HG03457 (cell line): Measurements from ENCODE around the gene GOLGA8A.
"Not testable (repeated sequence)": the region's sequence is repeated elsewhere in the genome, so short reads cannot be mapped to it uniquely, and the experiment has no call there.

ENCODE experiments used
- ATAC-seq: cut with Tn5 transposase; IDR thresholded peaks from one replicate; pipeline ENCODE4 v1.9.1; 2021; ENCODE audit warnings: moderate number of reproducible peaks; ENCODE audit not compliant: unreplicated experiment

Gene GOLGA8A, protein sequence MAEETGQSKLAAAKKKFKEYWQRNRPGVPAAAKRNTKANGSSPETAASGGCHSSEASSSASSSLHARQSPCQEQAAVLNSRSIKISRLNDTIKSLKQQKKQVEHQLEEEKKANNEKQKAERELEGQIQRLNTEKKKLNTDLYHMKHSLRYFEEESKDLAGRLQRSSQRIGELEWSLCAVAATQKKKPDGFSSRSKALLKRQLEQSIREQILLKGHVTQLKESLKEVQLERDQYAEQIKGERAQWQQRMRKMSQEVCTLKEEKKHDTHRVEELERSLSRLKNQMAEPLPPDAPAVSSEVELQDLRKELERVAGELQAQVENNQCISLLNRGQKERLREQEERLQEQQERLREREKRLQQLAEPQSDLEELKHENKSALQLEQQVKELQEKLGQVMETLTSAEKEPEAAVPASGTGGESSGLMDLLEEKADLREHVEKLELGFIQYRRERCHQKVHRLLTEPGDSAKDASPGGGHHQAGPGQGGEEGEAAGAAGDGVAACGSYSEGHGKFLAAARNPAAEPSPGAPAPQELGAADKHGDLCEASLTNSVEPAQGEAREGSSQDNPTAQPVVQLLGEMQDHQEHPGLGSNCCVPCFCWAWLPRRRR

DNA sequence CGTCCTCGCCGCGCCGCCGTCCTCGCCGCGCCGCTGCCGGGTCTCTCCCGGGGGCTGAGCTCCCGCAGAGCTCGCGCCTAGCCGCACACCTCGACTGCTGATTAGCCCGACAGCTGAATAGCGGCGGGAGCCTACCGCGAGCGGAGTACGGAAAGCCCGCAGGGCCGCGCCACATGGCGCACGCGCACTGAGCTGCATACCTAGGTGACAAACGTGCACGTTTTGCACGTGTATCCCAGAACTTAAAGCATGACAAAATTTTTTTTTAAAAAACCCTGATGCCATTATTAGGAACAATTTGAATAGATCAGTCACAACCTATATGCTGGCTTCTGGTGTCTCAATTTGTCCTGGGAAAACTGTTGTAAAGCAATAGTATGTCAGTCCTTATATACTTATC, at the start of gene GOLGA8A:
TSS of gene GOLGA8A (minus strand) at position 122 of the 400 bp plus-strand sequence. CDS start 48,117 bp downstream, outside the sequence.
- ATAC-seq: peak; percentile 57

- ATAC-seq: no peak
Observed at GRCh38 chr15:34483644-34484043, 46.0 kb upstream of the GOLGA8A start.

- ATAC-seq: no peak
Observed at GRCh38 chr15:34481370-34481769, 43.8 kb upstream of the GOLGA8A start.

GRCh38 chr15:34473840-34474239, 36.2 kb upstream of the GOLGA8A start:
- ATAC-seq: no peak

- ATAC-seq: no peak
Observed at GRCh38 chr15:34472947-34473346, 35.3 kb upstream of the GOLGA8A start.

DNA sequence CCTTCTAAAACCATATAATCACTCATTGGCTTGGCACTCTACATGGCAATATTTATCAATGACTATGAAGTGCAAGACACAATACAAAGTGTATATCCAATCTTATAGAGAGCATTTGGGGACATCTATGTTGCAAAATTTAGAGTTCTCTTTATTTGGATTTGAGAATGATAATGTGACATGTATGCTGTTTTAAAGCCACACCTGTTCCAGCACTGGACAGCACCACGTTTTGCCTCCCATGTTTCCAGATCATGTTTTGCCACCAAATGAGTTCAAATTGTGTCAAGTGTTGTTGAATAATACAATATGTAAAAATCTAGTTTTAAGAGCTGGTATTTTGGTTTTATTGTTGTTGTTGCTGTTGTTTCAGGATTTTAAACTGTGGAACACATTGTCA, 33.3 kb upstream of the GOLGA8A start:
- ATAC-seq: no peak

GRCh38 chr15:34470091-34470490, 32.5 kb upstream of the GOLGA8A start:
- no peak for ATAC-seq

- ATAC-seq: no peak
Observed at GRCh38 chr15:34461730-34462129, 24.1 kb upstream of the GOLGA8A start.

DNA sequence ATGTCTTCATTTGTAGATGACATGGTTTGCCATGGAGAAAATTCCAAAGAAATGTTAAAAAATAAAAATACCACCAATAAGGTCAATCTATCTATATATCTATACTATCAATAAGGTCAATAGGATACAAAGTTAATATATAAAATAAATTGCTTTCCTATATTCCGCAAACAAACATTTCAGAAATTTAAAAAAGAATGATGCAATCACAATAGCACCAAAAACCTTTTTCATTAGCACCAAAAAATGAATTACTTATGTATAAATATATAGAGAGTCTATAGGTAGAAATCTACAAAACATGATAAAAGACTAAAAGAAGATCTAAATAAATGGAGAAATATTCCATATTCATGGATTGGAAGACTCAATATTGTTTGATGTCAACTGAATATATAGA, 22.8 kb upstream of the GOLGA8A start:
- no peak for ATAC-seq

DNA sequence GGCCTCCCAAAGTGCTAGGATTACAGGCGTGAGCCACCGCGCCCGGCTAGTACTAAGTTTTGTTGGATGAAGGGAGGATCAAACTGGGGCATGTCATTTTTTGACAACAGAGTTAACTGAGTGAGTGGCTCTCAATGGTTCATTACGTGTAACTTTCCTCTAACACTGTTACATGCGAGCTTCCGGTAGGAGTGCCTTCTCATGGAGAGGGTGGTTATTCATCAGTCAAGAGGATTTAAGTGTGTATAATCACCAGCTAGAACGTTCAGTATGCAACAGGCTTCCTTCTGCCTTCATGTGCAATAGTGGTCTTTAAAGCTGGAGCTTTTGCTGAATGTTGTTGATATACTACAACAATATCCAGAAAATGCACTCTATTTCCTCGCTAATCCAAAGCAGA, 19.1 kb upstream of the GOLGA8A start:
- ATAC-seq: no peak

DNA sequence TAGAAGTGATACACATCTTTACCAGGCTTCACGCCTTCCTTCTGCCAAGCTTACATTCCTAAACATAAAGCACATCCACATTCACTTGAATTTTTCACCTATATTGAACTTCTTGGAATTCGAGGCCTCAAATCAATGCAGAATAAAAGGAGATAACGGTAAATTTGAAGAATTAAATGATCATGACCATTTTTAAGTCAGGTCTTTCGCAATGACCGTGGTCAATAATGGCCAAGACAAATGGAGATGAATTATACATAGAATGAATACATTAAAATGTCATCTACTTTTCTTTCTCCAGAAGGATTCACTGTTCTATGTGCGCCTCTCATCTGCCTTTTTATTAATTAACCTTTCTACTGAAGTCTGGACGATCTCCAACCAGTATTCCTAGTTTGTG, 5.3 kb upstream of the GOLGA8A start:
- no peak for ATAC-seq

DNA sequence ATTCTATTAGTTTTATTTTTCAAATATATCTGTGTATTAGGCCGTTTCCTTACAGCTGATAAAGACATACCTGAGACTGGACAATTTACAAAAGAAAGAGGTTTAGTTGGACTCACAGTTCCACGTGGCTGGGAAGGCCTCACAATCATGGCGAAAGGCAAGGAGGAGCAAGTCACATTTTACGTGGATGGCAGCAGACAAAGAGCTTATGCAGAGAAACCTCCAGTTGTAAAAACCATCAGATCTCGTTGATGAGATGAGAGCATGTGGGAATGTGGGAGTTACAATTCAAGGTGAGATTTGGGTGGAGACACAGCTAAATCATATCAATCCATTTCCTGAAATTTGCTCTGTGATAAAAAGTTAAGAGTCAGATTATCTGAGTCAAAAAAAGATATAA, 2.3 kb upstream of the GOLGA8A start:
- ATAC-seq: no peak

- ATAC-seq: no peak
Observed at GRCh38 chr15:34436956-34437442, 609 bp downstream of the GOLGA8A start.

- no peak for ATAC-seq
Observed at GRCh38 chr15:34436126-34436955, 1.3 kb downstream of the GOLGA8A start.

DNA sequence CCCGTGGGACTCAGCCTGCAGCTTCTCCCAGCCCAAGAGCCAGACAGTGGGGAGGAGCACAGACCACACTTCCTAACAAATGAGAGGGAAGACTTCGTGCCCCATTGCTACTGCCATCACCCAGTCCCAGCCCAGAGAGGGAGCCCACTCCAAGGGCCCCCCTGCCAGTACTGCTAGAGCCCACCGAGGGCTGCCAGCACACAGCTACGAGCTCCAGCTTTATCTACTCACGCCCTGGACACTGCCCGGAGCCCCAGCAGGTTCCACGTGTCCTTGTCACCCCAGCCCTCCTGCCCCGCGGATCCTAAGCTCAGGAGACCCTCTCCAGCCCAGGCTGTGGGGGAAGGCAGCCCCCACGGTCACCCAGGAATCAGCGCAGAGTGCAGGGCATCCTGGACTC, 1.9 kb downstream of the GOLGA8A start:
- no peak for ATAC-seq

- no peak for ATAC-seq
Observed at GRCh38 chr15:34434627-34435305, 2.8 kb downstream of the GOLGA8A start.

- not testable (repeated sequence) for ATAC-seq
Observed at GRCh38 chr15:34433956-34434626, 3.5 kb downstream of the GOLGA8A start.

GRCh38 chr15:34430642-34431041, 7.0 kb downstream of the GOLGA8A start:
- ATAC-seq: not testable (repeated sequence)

DNA sequence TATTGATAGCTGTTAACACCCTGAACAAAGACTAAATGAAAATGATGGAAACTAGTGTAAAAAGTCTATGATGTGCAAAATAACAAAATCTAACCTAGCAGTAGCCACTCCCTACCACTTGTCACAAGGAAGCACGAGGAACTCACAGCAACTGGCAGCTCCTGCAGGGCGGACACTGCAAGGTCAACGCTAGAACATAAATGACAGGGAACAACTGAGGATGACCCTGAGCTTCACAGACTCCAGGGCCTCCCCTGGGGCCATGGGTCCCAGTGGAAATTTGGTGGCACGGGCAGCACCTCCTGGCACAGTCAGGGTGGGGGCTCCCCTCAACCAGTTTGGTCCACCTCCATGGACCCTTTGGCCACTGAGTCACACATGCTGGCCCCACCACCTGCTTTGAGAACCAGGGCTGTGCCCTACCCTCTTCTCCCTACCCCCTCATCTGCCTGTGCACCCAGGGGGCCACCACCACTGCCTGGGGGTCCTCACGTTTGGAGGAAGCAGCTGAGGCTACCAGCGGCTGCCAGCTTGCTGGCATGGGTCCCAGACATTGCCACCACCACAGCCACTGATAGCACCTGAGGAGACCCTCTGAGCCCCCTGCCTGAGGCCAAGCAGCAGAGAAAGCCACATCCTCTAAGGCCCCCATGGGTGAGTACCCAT, 14.1 kb downstream of the GOLGA8A start:
- not testable (repeated sequence) for ATAC-seq

DNA sequence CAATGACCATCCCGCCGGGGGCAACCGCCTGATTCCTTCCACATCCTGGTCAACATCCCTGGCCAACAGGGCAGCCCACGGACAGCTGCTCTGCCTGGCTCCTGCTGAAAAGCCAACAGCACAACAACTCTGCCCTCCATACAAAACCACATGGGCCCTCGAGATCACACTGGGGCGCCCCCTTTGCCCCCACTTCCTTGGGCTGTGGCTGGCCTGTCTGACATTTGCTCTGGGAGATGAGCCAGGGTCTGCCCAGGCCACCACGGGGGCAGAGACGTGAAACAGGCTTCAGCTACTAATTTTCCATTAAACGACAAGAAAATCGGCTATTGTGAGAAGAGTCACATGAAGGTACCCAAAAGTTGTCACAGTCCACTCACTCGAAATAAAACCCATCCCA, 16.7 kb downstream of the GOLGA8A start:
- ATAC-seq: not testable (repeated sequence)
